Osteoblast (primary cell): ENCODE measurements around the gene ACBD5. TPM values are rescaled to one million over a fixed set of nuclear protein-coding genes. Genes with fewer than 3 reads are reported as not detected.
"Not testable (repeated sequence)": the region's sequence is repeated elsewhere in the genome, so short reads cannot be mapped to it uniquely, and the experiment has no call there.

Experiments used
- DNase-seq: peaks from one replicate; pipeline ENCODE4 v3.0.0; 2011; ENCODE audit warnings: low spot score, mixed read lengths; ENCODE audit not compliant: insufficient read length; ENCODE audit errors: missing footprints
- H2AFZ ChIP-seq: 2 replicates; pipeline ENCODE4 v1.6.0; 2011; ENCODE audit warnings: mild to moderate bottlenecking, low read length
- H3K27ac ChIP-seq: 2 replicates; pipeline ENCODE4 v1.5.1; 2011; ENCODE audit warnings: mild to moderate bottlenecking, low read depth, low read length, moderate library complexity
- H3K27me3 ChIP-seq: 2 replicates; pipeline ENCODE4 v1.6.0; 2012; ENCODE audit warnings: mild to moderate bottlenecking, control low read depth, inconsistent platforms, low read length, moderate library complexity; ENCODE audit not compliant: insufficient read depth
- H3K36me3 ChIP-seq: 2 replicates; pipeline ENCODE4 v1.5.1; 2011; ENCODE audit warnings: mild to moderate bottlenecking, low read length, control low read depth, moderate library complexity; ENCODE audit not compliant: insufficient read depth
- H3K4me1 ChIP-seq: 2 replicates; pipeline ENCODE4 v1.5.1; 2011; ENCODE audit warnings: mild to moderate bottlenecking, low read length, control low read depth, moderate library complexity; ENCODE audit not compliant: insufficient read depth
- H3K4me2 ChIP-seq: 2 replicates; pipeline ENCODE4 v1.6.0; 2011; ENCODE audit warnings: mild to moderate bottlenecking, low read length; ENCODE audit not compliant: insufficient read depth
- H3K4me3 ChIP-seq: fragments of 200-600 bp; sonication (generic); 3 replicates; pipeline ENCODE4 v1.5.1; 2012; ENCODE audit warnings: mild to moderate bottlenecking, low read length, inconsistent platforms; ENCODE audit not compliant: insufficient read depth
- H3K79me2 ChIP-seq: 2 replicates; pipeline ENCODE4 v1.6.0; 2012; ENCODE audit warnings: mild to moderate bottlenecking, low read length, control low read depth, inconsistent platforms; ENCODE audit not compliant: insufficient read depth
- H3K9me3 ChIP-seq: 2 replicates; pipeline ENCODE4 v1.5.1; 2011; ENCODE audit warnings: low read depth, low read length, control low read depth
- H4K20me1 ChIP-seq: 2 replicates; pipeline ENCODE4 v1.6.0; 2012; ENCODE audit warnings: mild to moderate bottlenecking, low read length, control low read depth; ENCODE audit not compliant: insufficient read depth
- CTCF ChIP-seq: IDR thresholded peaks from 2 replicates; pipeline ENCODE4 v1.5.1; 2011; ENCODE audit warnings: mild to moderate bottlenecking, low read depth, low read length, moderate library complexity; ENCODE audit errors: extremely low read depth
- total RNA-seq: library from RNA; depleted of rRNA; stranded (reverse); fragments of >200 nt; gene quantifications from 2 replicates; pipeline ENCODE4 v1.2.3, GENCODE V29; 2012

The ACBD5 gene
- total RNA-seq, 1 donor: 23.2 TPM

- peak overlapping the region; percentile 80 for H3K27ac ChIP-seq
- H3K79me2 ChIP-seq: peaks cover 18% of the 10 kb centered on the region
- DNase-seq: no peak
- peak overlapping the region; percentile 80 for H3K4me3 ChIP-seq
- no peaks in the 10 kb centered on the region for H4K20me1 ChIP-seq
- TF ChIP-seq CTCF: no peak
- H3K27me3 ChIP-seq: no peaks in the 10 kb centered on the region
- peak overlapping the region; percentile 95 for H3K4me2 ChIP-seq
- peaks cover 19% of the 10 kb centered on the region for H3K4me1 ChIP-seq
- peak overlapping the region; percentile 97 for H2AFZ ChIP-seq
- H3K9me3 ChIP-seq: no peaks in the 10 kb centered on the region
- H3K36me3 ChIP-seq: no peaks in the 10 kb centered on the region
Observed at GRCh38 chr10:27242473-27242950, 1.9 kb upstream of the ACBD5 start.

- peak overlapping the region; percentile 80 for H3K4me3 ChIP-seq
- peaks cover 24% of the 10 kb centered on the region for H3K79me2 ChIP-seq
- H3K27me3 ChIP-seq: no peaks in the 10 kb centered on the region
- H3K27ac ChIP-seq: peak overlapping the region; percentile 80
- no peaks in the 10 kb centered on the region for H4K20me1 ChIP-seq
- peaks cover 19% of the 10 kb centered on the region for H3K4me1 ChIP-seq
- peak overlapping the region; percentile 95 for H3K4me2 ChIP-seq
- TF ChIP-seq CTCF: peak; percentile 37
- DNase-seq: peak; percentile 94
- no peaks in the 10 kb centered on the region for H3K36me3 ChIP-seq
- H3K9me3 ChIP-seq: no peaks in the 10 kb centered on the region
- H2AFZ ChIP-seq: peak overlapping the region; percentile 97
Observed at GRCh38 chr10:27241652-27242472, 1.3 kb upstream of the ACBD5 start.

GRCh38 chr10:27241010-27241651 lies 534 bp upstream of the ACBD5 start:
- peaks cover 24% of the 10 kb centered on the region for H3K79me2 ChIP-seq
- DNase-seq: no peak
- H4K20me1 ChIP-seq: no peaks in the 10 kb centered on the region
- peaks cover 19% of the 10 kb centered on the region for H3K4me1 ChIP-seq
- TF ChIP-seq CTCF: no peak
- H2AFZ ChIP-seq: peak overlapping the region; percentile 97
- no peaks in the 10 kb centered on the region for H3K27me3 ChIP-seq
- H3K36me3 ChIP-seq: no peaks in the 10 kb centered on the region
- H3K4me2 ChIP-seq: peak overlapping the region; percentile 95
- no peaks in the 10 kb centered on the region for H3K9me3 ChIP-seq
- peak overlapping the region; percentile 80 for H3K4me3 ChIP-seq
- peak overlapping the region; percentile 80 for H3K27ac ChIP-seq

GRCh38 chr10:27237531-27237930 lies 3.1 kb downstream of the ACBD5 start:
- not testable (repeated sequence) for H4K20me1 ChIP-seq, H3K27me3 ChIP-seq, DNase-seq, H3K4me3 ChIP-seq, H3K27ac ChIP-seq, H3K36me3 ChIP-seq, H3K9me3 ChIP-seq, H2AFZ ChIP-seq, H3K4me2 ChIP-seq
- Histone ChIP-seq H3K79me2 (peaks cover 26% of the 10 kb centered on the region), H3K4me1 (peaks cover 11% of the 10 kb centered on the region)

- H3K4me1 ChIP-seq, DNase-seq, H3K36me3 ChIP-seq, H2AFZ ChIP-seq, H3K4me3 ChIP-seq, H3K9me3 ChIP-seq, H4K20me1 ChIP-seq, H3K27ac ChIP-seq, H3K27me3 ChIP-seq, H3K4me2 ChIP-seq: not testable (repeated sequence)
- peaks cover 26% of the 10 kb centered on the region for H3K79me2 ChIP-seq
Observed at GRCh38 chr10:27236589-27237128, 3.9 kb downstream of the ACBD5 start.
